ENCODE measurements around the gene EIF4E2.
"Not testable (repeated sequence)": the region's sequence is repeated elsewhere in the genome, so short reads cannot be mapped to it uniquely, and the experiment has no call there.

The EIF4E2 gene

GRCh38 chr2:232568161-232568560, 17.7 kb downstream of the EIF4E2 start:
- 96 to 97% methylated on average over 4 of the region's 5 CpGs for WGBS, 2 experiments
- H3K4me3 ChIP-seq (ENCODE audit: insufficient read depth, low read depth, low read length): no peak overlapping the region
- no peaks in the 10 kb centered on the region for H3K27me3 ChIP-seq (ENCODE audit: control insufficient read depth, insufficient read depth, low read length, poor library complexity, severe bottlenecking)
- H3K36me3 ChIP-seq (ENCODE audit: control insufficient read depth, insufficient read depth, low read length): peaks cover 56% of the 10 kb centered on the region
- H3K27ac ChIP-seq (ENCODE audit: insufficient read depth, low read depth, low read length, poor library complexity, severe bottlenecking): no peak overlapping the region
- no peaks in the 10 kb centered on the region for H3K4me1 ChIP-seq (ENCODE audit: control insufficient read depth, insufficient read depth, low read length)
- no peaks in the 10 kb centered on the region for H3K9me3 ChIP-seq (ENCODE audit: control insufficient read depth, low read length)

GRCh38 chr2:232569541-232569940, 19.1 kb downstream of the EIF4E2 start:
- Histone ChIP-seq H3K27me3 (ENCODE audit: control insufficient read depth, insufficient read depth, low read length, poor library complexity, severe bottlenecking) (no peaks in the 10 kb centered on the region), H3K9me3 (ENCODE audit: control insufficient read depth, low read length) (no peaks in the 10 kb centered on the region), H3K4me3 (ENCODE audit: insufficient read depth, low read depth, low read length) (no peak overlapping the region), H3K36me3 (ENCODE audit: control insufficient read depth, insufficient read depth, low read length) (peaks cover 45% of the 10 kb centered on the region), H3K4me1 (ENCODE audit: control insufficient read depth, insufficient read depth, low read length) (no peaks in the 10 kb centered on the region), H3K27ac (ENCODE audit: insufficient read depth, low read depth, low read length, poor library complexity, severe bottlenecking) (no peak overlapping the region)
- 95 to 97% methylated on average over 9 of the region's 9 CpGs for WGBS, 2 experiments

GRCh38 chr2:232570481-232570880, 20.0 kb downstream of the EIF4E2 start:
- H3K27ac ChIP-seq (ENCODE audit: insufficient read depth, low read depth, low read length, poor library complexity, severe bottlenecking); H3K27me3 ChIP-seq (ENCODE audit: control insufficient read depth, insufficient read depth, low read length, poor library complexity, severe bottlenecking); H3K4me3 ChIP-seq (ENCODE audit: insufficient read depth, low read depth, low read length); H3K9me3 ChIP-seq (ENCODE audit: control insufficient read depth, low read length); H3K4me1 ChIP-seq (ENCODE audit: control insufficient read depth, insufficient read depth, low read length): not testable (repeated sequence)
- H3K36me3 ChIP-seq (ENCODE audit: control insufficient read depth, insufficient read depth, low read length): peaks cover 38% of the 10 kb centered on the region
- 85 to 94% methylated on average over 6 of the region's 6 CpGs for WGBS, 2 experiments

GRCh38 chr2:232571026-232571474, 20.6 kb downstream of the EIF4E2 start:
- H3K9me3 ChIP-seq (ENCODE audit: control insufficient read depth, low read length): no peaks in the 10 kb centered on the region
- no peak overlapping the region for H3K27ac ChIP-seq (ENCODE audit: insufficient read depth, low read depth, low read length, poor library complexity, severe bottlenecking)
- H3K4me3 ChIP-seq (ENCODE audit: insufficient read depth, low read depth, low read length): no peak overlapping the region
- 94% methylated on average over 7 of the region's 7 CpGs for WGBS, 2 experiments
- peaks cover 35% of the 10 kb centered on the region for H3K36me3 ChIP-seq (ENCODE audit: control insufficient read depth, insufficient read depth, low read length)
- H3K27me3 ChIP-seq (ENCODE audit: control insufficient read depth, insufficient read depth, low read length, poor library complexity, severe bottlenecking): no peaks in the 10 kb centered on the region
- no peaks in the 10 kb centered on the region for H3K4me1 ChIP-seq (ENCODE audit: control insufficient read depth, insufficient read depth, low read length)

- Histone ChIP-seq H3K27ac (ENCODE audit: insufficient read depth, low read depth, low read length, poor library complexity, severe bottlenecking) (no peak overlapping the region), H3K36me3 (ENCODE audit: control insufficient read depth, insufficient read depth, low read length) (peaks cover 20% of the 10 kb centered on the region), H3K27me3 (ENCODE audit: control insufficient read depth, insufficient read depth, low read length, poor library complexity, severe bottlenecking) (no peaks in the 10 kb centered on the region), H3K4me3 (ENCODE audit: insufficient read depth, low read depth, low read length) (no peak overlapping the region), H3K4me1 (ENCODE audit: control insufficient read depth, insufficient read depth, low read length) (no peaks in the 10 kb centered on the region), H3K9me3 (ENCODE audit: control insufficient read depth, low read length) (no peaks in the 10 kb centered on the region)
Observed at GRCh38 chr2:232573042-232573441, 22.6 kb downstream of the EIF4E2 start.

GRCh38 chr2:232573771-232574435, 23.4 kb downstream of the EIF4E2 start:
- H3K27me3 ChIP-seq (ENCODE audit: control insufficient read depth, insufficient read depth, low read length, poor library complexity, severe bottlenecking): no peaks in the 10 kb centered on the region
- H3K9me3 ChIP-seq (ENCODE audit: control insufficient read depth, low read length): no peaks in the 10 kb centered on the region
- peaks cover 14% of the 10 kb centered on the region for H3K36me3 ChIP-seq (ENCODE audit: control insufficient read depth, insufficient read depth, low read length)

GRCh38 chr2:232574674-232575403, 24.4 kb downstream of the EIF4E2 start:
- no peak overlapping the region for H3K27ac ChIP-seq (ENCODE audit: insufficient read depth, low read depth, low read length, poor library complexity, severe bottlenecking)
- peaks cover 5% of the 10 kb centered on the region for H3K36me3 ChIP-seq (ENCODE audit: control insufficient read depth, insufficient read depth, low read length)
- H3K27me3 ChIP-seq (ENCODE audit: control insufficient read depth, insufficient read depth, low read length, poor library complexity, severe bottlenecking): no peaks in the 10 kb centered on the region
- H3K4me3 ChIP-seq (ENCODE audit: insufficient read depth, low read depth, low read length): no peak overlapping the region
- H3K4me1 ChIP-seq (ENCODE audit: control insufficient read depth, insufficient read depth, low read length): no peaks in the 10 kb centered on the region
- 95% methylated on average over 5 of the region's 5 CpGs for WGBS, 2 experiments
- H3K9me3 ChIP-seq (ENCODE audit: control insufficient read depth, low read length): no peaks in the 10 kb centered on the region

More at GRCh38 chr2:232573771-232574435, 23.4 kb downstream of the EIF4E2 start:
- 87 to 91% methylated on average over 8 of the region's 8 CpGs for WGBS, 2 experiments
- Histone ChIP-seq H3K4me1 (ENCODE audit: control insufficient read depth, insufficient read depth, low read length) (no peaks in the 10 kb centered on the region), H3K4me3 (ENCODE audit: insufficient read depth, low read depth, low read length) (no peak overlapping the region), H3K27ac (ENCODE audit: insufficient read depth, low read depth, low read length, poor library complexity, severe bottlenecking) (no peak overlapping the region)

- H3K27ac ChIP-seq (ENCODE audit: insufficient read depth, low read depth, low read length, poor library complexity, severe bottlenecking): no peak overlapping the region
- no peaks in the 10 kb centered on the region for H3K27me3 ChIP-seq (ENCODE audit: control insufficient read depth, insufficient read depth, low read length, poor library complexity, severe bottlenecking)
- no peak overlapping the region for H3K4me3 ChIP-seq (ENCODE audit: insufficient read depth, low read depth, low read length)
- H3K9me3 ChIP-seq (ENCODE audit: control insufficient read depth, low read length): no peaks in the 10 kb centered on the region
- no peaks in the 10 kb centered on the region for H3K4me1 ChIP-seq (ENCODE audit: control insufficient read depth, insufficient read depth, low read length)
- H3K36me3 ChIP-seq (ENCODE audit: control insufficient read depth, insufficient read depth, low read length): peaks cover 4% of the 10 kb centered on the region
- WGBS, 2 experiments: 94% methylated on average over 1 of the region's 1 CpG
Observed at GRCh38 chr2:232575404-232575746, 24.9 kb downstream of the EIF4E2 start.

- Histone ChIP-seq H3K4me3 (ENCODE audit: insufficient read depth, low read depth, low read length) (no peak overlapping the region), H3K4me1 (ENCODE audit: control insufficient read depth, insufficient read depth, low read length) (no peaks in the 10 kb centered on the region), H3K9me3 (ENCODE audit: control insufficient read depth, low read length) (no peaks in the 10 kb centered on the region), H3K27ac (ENCODE audit: insufficient read depth, low read depth, low read length, poor library complexity, severe bottlenecking) (no peak overlapping the region), H3K36me3 (ENCODE audit: control insufficient read depth, insufficient read depth, low read length) (peaks cover 13% of the 10 kb centered on the region), H3K27me3 (ENCODE audit: control insufficient read depth, insufficient read depth, low read length, poor library complexity, severe bottlenecking) (no peaks in the 10 kb centered on the region)
- 91 to 97% methylated on average over 2 of the region's 2 CpGs for WGBS, 2 experiments
Observed at GRCh38 chr2:232576995-232577394, 26.5 kb downstream of the EIF4E2 start.

GRCh38 chr2:232577841-232578240, 27.4 kb downstream of the EIF4E2 start:
- Histone ChIP-seq H3K27ac (ENCODE audit: insufficient read depth, low read depth, low read length, poor library complexity, severe bottlenecking) (no peak overlapping the region), H3K27me3 (ENCODE audit: control insufficient read depth, insufficient read depth, low read length, poor library complexity, severe bottlenecking) (no peaks in the 10 kb centered on the region), H3K36me3 (ENCODE audit: control insufficient read depth, insufficient read depth, low read length) (peaks cover 13% of the 10 kb centered on the region), H3K4me3 (ENCODE audit: insufficient read depth, low read depth, low read length) (no peak overlapping the region), H3K4me1 (ENCODE audit: control insufficient read depth, insufficient read depth, low read length) (no peaks in the 10 kb centered on the region), H3K9me3 (ENCODE audit: control insufficient read depth, low read length) (no peaks in the 10 kb centered on the region)
- 91 to 100% methylated on average over 2 of the region's 2 CpGs for WGBS, 2 experiments
